Measurements from ENCODE around the gene ADGRG6.

DNA sequence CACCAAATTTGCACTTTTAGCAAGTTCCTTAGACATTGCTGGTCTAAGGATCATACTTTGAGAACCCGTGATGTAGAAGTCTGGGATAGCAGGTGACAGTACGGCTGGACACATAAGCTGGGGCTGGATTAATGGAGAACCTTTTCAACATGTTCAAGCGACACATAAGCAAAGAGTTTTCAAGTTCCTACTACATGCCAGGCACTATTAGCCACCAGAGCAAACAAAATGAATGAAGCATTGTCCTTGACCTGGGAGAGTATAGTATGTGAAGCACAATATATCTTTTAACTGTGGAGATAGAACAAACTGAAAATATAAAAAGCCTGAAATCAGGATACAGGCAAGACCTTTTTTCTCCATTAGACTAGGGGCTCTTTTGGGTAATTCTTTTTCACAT, 102.9 kb downstream of the ADGRG6 start:
- TF ChIP-seq, protein P1, sequence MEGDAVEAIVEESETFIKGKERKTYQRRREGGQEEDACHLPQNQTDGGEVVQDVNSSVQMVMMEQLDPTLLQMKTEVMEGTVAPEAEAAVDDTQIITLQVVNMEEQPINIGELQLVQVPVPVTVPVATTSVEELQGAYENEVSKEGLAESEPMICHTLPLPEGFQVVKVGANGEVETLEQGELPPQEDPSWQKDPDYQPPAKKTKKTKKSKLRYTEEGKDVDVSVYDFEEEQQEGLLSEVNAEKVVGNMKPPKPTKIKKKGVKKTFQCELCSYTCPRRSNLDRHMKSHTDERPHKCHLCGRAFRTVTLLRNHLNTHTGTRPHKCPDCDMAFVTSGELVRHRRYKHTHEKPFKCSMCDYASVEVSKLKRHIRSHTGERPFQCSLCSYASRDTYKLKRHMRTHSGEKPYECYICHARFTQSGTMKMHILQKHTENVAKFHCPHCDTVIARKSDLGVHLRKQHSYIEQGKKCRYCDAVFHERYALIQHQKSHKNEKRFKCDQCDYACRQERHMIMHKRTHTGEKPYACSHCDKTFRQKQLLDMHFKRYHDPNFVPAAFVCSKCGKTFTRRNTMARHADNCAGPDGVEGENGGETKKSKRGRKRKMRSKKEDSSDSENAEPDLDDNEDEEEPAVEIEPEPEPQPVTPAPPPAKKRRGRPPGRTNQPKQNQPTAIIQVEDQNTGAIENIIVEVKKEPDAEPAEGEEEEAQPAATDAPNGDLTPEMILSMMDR (conservative IDR thresholded peaks at IDR 0.05 in 1 of 2, IDR thresholded peaks at IDR 0.05 in 1 of 2; ENCODE audit: extremely low read depth in 1 of 2, insufficient read depth in 1 of 2, low read depth in 1 of 2, low read length in 2 of 2): no peak
- no peak for TF ChIP-seq EZH2 (IDR thresholded peaks at IDR 0.05; ENCODE audit: borderline replicate concordance, low read length)
